Measurements from ENCODE around the gene FAM20C. TPM values are rescaled to one million over a fixed set of nuclear protein-coding genes. Genes with fewer than 3 reads are reported as not detected.

The FAM20C gene
- total and polyA plus RNA-seq, 2 of the 8 experiments (the other 6 are each of a cell fraction or from before 2014, with no cell fraction given) = 9.5 to 34.8 TPM

GRCh38 chr7:244974-245373, 52.6 kb downstream of the FAM20C start (continued):
- TF ChIP-seq ASH2L (IDR thresholded peaks at IDR 0.05; ENCODE audit: low read length) = no peak
- no peak for TF ChIP-seq SIRT6 (IDR thresholded peaks at IDR 0.05; ENCODE audit: low read length)
